ENCODE results near the gene HSPA1L. TPM values are rescaled to one million over a fixed set of nuclear protein-coding genes. Genes with fewer than 3 reads are reported as not detected.
"Not testable (repeated sequence)": the region's sequence is repeated elsewhere in the genome, so short reads cannot be mapped to it uniquely, and the experiment has no call there.

Gene HSPA1L
- total and polyA plus RNA-seq, 2 donors from 2014 or later: 1.7 to 2.3 TPM

DNA sequence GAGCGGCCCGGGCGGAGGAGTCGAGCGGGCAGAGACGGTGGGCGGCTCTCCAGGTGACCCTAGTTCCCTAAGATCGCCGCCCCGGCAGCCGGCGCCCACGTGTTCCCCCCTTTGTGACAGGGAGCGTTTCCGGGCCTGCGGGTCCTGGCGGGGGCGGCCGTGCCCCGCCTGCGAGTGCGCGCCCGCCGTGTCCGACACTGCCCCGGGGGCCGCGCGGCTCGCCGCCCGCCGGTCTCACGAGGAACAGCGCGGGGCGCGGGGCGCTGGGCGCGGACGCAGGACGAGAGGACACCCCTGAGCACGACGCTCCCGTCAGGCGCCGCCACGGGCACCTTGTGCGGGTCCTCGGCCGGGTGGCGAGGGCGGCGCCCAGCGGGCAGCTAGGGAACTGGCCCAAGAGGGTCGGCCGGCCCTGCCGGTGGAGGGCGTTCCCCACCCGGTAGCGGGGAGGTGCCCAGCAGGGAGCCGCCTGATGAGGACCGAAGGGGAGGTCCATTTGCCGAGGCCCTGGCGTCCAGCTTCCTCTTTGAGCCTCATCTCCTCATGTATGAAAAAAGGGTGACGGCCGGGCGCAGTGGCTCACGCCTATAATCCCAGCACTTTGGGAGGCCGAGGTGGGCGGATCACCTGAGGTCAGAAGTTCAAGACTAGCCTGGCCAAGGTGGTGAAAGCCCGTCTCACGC is 19.3 kb downstream of the HSPA1L start, which contains the start of gene VARS1:
Gene VARS1, minus strand, starts transcription at position 137 of the 683 bp plus-strand sequence. CDS start 535 bp downstream, outside the sequence.
- Histone ChIP-seq H3K27ac (ENCODE audit: low read depth in 2 of 2, low read length in 2 of 2) (peak within 1 kb of the TSS; percentile 91 to 92), H3K9me3 (ENCODE audit: control insufficient read depth in 2 of 3, insufficient read depth in 1 of 3, low read length in 3 of 3) (no peaks in the 10 kb centered on the region), H3K4me3 (ENCODE audit: low read length in 3 of 3) (peak within 1 kb of the TSS; percentile 78 to 94 (median 91)), H3K4me1 (ENCODE audit: control insufficient read depth in 2 of 3, insufficient read depth in 2 of 3, low read depth in 1 of 3, low read length in 3 of 3) (peaks cover 0 to 5% (median 0%) of the 10 kb centered on the region in 3 donors), H3K27me3 (ENCODE audit: control insufficient read depth, insufficient read depth, low read length) (no peaks in the 10 kb centered on the region), H3K36me3 (ENCODE audit: control insufficient read depth in 2 of 3, insufficient read depth in 3 of 3, low read length in 3 of 3) (no peaks in the 10 kb centered on the region), H3K9ac (ENCODE audit: low read length in 3 of 3) (peak within 1 kb of the TSS; percentile 76 to 99 (median 98))
- FAIRE-seq (no peak), DNase-seq (peak; percentile 90 to 98 (median 94))
- intact Hi-C loops (cut with DNase I): no loop called here
- TF ChIP-seq, protein P1, sequence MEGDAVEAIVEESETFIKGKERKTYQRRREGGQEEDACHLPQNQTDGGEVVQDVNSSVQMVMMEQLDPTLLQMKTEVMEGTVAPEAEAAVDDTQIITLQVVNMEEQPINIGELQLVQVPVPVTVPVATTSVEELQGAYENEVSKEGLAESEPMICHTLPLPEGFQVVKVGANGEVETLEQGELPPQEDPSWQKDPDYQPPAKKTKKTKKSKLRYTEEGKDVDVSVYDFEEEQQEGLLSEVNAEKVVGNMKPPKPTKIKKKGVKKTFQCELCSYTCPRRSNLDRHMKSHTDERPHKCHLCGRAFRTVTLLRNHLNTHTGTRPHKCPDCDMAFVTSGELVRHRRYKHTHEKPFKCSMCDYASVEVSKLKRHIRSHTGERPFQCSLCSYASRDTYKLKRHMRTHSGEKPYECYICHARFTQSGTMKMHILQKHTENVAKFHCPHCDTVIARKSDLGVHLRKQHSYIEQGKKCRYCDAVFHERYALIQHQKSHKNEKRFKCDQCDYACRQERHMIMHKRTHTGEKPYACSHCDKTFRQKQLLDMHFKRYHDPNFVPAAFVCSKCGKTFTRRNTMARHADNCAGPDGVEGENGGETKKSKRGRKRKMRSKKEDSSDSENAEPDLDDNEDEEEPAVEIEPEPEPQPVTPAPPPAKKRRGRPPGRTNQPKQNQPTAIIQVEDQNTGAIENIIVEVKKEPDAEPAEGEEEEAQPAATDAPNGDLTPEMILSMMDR (IDR thresholded peaks at IDR 0.05; ENCODE audit: borderline replicate concordance, extremely low read depth, insufficient read depth): peak; percentile 83

DNA sequence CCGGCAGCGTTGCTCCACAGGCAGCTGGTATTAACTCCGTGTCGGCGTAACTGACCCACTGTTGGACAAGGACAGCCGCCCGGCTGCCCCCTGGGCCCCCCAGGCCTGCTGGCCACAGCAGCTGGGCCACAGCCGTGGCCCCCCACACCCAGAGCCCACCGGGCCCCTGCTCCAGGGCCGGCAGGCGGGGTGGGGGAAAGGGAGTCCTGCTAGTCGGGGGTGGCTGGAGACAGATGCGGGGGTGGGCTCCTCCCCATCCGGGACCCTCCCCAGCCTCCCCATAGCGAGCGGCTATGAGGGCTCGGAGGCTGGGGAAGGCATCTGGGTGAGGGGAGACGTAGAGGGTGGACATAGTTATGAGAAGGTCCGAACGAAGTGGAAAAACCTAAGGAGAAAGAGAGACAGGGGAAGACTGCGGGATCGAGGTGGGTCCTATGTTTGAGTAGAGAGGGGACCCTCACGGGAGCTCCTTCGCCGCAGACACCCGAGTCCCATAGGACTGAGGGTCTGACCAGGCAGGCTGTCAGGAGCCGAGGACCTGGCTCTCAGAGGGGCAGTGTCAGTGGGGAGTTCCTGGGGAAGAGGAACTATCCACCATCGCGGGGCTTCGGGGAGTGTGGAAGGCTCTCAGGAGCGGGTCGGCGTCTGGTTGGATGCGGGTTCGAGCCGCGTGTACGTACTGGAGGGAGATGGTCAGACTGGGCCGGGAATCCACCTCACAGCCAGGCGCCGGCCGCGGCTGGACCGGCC is 20.0 kb downstream of the HSPA1L start:
- Histone ChIP-seq H3K4me3 (ENCODE audit: low read length in 3 of 3) (peak overlapping the region; percentile 78 to 94 (median 91)), H3K27me3 (ENCODE audit: control insufficient read depth, insufficient read depth, low read length) (no peaks in the 10 kb centered on the region), H3K4me1 (ENCODE audit: control insufficient read depth in 2 of 3, insufficient read depth in 2 of 3, low read depth in 1 of 3, low read length in 3 of 3) (peaks cover 0 to 5% (median 0%) of the 10 kb centered on the region in 3 donors), H3K9me3 (ENCODE audit: control insufficient read depth in 2 of 3, insufficient read depth in 1 of 3, low read length in 3 of 3) (no peaks in the 10 kb centered on the region), H3K27ac (ENCODE audit: low read depth in 2 of 2, low read length in 2 of 2) (peak overlapping the region; percentile 91 to 92), H3K36me3 (ENCODE audit: control insufficient read depth in 2 of 3, insufficient read depth in 3 of 3, low read length in 3 of 3) (no peaks in the 10 kb centered on the region), H3K9ac (ENCODE audit: low read length in 3 of 3) (peak overlapping the region; percentile 76 to 99 (median 98))
- intact Hi-C loops (cut with DNase I): no loop called here
- TF ChIP-seq, protein P1 (IDR thresholded peaks at IDR 0.05; ENCODE audit: borderline replicate concordance, extremely low read depth, insufficient read depth): no peak
- DNase-seq (peak; percentile 31 to 86 (median 49)), FAIRE-seq (no peak)

DNA sequence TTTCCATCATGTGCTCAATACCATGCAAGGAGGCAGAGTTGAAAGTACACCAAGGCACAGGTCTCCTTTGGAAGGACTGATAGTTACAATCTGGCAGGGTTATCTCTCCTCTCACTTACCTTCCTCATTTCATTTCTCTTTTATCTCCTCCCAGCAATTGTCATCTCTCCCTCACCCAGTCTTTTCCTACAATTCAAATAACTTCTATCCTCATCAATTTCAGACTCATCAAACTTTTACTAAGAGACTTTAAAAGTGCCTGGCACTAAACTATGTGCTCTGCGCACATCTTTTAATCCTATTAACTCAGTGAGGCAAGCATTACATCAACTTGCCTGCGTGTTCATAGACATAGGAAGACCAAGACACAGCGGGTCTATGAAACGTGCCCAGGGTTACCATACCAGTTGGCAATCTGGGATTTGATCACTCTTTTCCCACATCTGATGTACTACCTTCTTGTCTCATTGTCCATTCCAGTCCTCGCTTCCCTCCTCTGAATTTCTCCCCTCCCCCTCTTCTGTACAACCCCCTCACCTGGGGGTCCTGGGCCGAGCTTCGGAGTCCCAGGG is 20.7 kb downstream of the HSPA1L start:
- Histone ChIP-seq H3K27me3 (ENCODE audit: control insufficient read depth, insufficient read depth, low read length) (no peaks in the 10 kb centered on the region), H3K27ac (ENCODE audit: low read depth in 2 of 2, low read length in 2 of 2) (peak overlapping the region; percentile 91 to 92), H3K4me3 (ENCODE audit: low read length in 3 of 3) (peak overlapping the region; percentile 57 to 94 (median 91)), H3K36me3 (ENCODE audit: control insufficient read depth in 2 of 3, insufficient read depth in 3 of 3, low read length in 3 of 3) (no peaks in the 10 kb centered on the region), H3K9ac (ENCODE audit: low read length in 3 of 3) (peak overlapping the region; percentile 21 to 99 (median 98)), H3K4me1 (ENCODE audit: control insufficient read depth in 2 of 3, insufficient read depth in 2 of 3, low read depth in 1 of 3, low read length in 3 of 3) (peaks cover 0 to 5% (median 0%) of the 10 kb centered on the region in 3 donors), H3K9me3 (ENCODE audit: control insufficient read depth in 2 of 3, insufficient read depth in 1 of 3, low read length in 3 of 3) (no peaks in the 10 kb centered on the region)
- TF ChIP-seq, protein P1 (IDR thresholded peaks at IDR 0.05; ENCODE audit: borderline replicate concordance, extremely low read depth, insufficient read depth): no peak
- peak in 1 of 5 donors; percentile 28 for DNase-seq
- intact Hi-C loops (cut with DNase I): no loop called here
- no peak for FAIRE-seq

DNA sequence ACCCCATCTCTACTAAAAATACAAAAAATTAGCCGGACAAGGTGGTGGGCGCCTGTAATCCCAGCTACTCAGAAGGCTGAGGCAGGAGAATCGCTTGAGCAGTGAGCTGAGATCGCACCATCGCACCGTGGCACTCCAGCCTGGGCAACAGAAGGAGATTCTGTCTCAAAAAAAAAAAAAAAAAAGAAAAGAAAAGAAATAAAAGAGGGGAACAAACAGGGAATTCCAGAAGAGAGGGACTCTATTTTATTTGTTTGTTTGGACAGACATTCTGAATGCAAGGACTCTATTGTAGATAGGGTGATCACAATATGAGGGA is 21.2 kb downstream of the HSPA1L start:
- H3K36me3 ChIP-seq (ENCODE audit: control insufficient read depth in 2 of 3, insufficient read depth in 3 of 3, low read length in 3 of 3); H3K9me3 ChIP-seq (ENCODE audit: control insufficient read depth in 2 of 3, insufficient read depth in 1 of 3, low read length in 3 of 3); H3K27ac ChIP-seq (ENCODE audit: low read depth in 2 of 2, low read length in 2 of 2); DNase-seq; intact Hi-C loops (cut with DNase I); H3K27me3 ChIP-seq (ENCODE audit: control insufficient read depth, insufficient read depth, low read length); FAIRE-seq; H3K4me1 ChIP-seq (ENCODE audit: control insufficient read depth in 2 of 3, insufficient read depth in 2 of 3, low read depth in 1 of 3, low read length in 3 of 3): not testable (repeated sequence)
- Histone ChIP-seq H3K4me3 (ENCODE audit: low read length in 3 of 3) (peak overlapping the region in 1 of 3 donors; percentile 57), H3K9ac (ENCODE audit: low read length in 3 of 3) (peak overlapping the region in 2 of 3 donors; percentile 7 to 99)

All from kidney (tissue), 14 donors.